Activated T-helper 9 cell treated with anti-CD3 and anti-CD28 coated beads, Interleukin-2, amount 50 U/mL, for 16 hours (primary cell): ENCODE results near the gene ENO4.

Source experiments
- DNase-seq: peaks from one replicate; pipeline ENCODE4 v3.0.0-alpha.2; 2020; ENCODE audit warnings: low read depth

ENO4 gene

GRCh38 chr10:116870949-116871348 is 21.6 kb downstream of the ENO4 start:
- DNase-seq = no peak

DNA sequence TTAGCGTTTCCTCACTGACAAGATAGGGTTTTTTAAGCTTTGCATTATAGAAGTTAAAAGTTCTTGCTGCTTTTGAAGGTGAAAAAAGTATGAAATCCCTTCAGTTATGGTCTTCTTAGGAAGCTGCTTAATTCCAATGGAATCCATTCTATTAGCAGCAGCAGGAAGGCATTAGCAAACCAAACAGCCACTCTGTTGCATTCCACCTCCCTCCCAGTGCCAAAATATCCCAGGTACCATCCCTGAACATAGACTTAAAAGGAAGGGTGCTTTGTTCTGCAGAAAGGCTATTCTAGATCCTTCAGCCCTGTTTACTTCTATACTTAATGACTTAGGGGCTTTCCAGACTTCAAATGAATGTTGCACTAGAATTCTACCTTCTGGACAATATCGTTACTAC is 23.8 kb downstream of the ENO4 start:
- no peak for DNase-seq

GRCh38 chr10:116875897-116876296 is 26.6 kb downstream of the ENO4 start:
- no peak for DNase-seq

DNA sequence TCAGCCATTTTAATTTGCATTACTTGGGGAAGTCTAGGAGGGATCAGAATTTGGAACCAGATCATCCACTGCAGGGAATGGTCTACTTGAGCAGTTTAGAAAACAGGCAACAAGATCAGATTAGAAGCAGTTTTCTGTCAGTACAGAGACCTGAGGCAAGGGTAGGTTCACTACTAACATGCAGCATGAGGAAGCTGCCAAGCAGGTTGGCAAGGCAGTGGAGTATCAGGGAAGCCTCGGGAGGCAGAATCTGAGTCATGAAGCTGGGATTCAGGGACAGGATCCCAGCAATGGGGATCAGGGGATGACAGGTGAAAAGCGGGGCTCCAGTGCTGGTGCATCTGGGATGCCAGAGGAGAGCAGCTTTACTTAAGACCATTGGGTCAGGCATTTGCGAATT is 28.1 kb downstream of the ENO4 start:
- no peak for DNase-seq

GRCh38 chr10:116878123-116878522 is 28.8 kb downstream of the ENO4 start:
- no peak for DNase-seq

- DNase-seq = no peak
These were observed 30.5 kb downstream of the ENO4 start for GRCh38 chr10:116879817-116880216.

GRCh38 chr10:116880716-116881482 is 31.6 kb downstream of the ENO4 start:
- no peak for DNase-seq

DNA sequence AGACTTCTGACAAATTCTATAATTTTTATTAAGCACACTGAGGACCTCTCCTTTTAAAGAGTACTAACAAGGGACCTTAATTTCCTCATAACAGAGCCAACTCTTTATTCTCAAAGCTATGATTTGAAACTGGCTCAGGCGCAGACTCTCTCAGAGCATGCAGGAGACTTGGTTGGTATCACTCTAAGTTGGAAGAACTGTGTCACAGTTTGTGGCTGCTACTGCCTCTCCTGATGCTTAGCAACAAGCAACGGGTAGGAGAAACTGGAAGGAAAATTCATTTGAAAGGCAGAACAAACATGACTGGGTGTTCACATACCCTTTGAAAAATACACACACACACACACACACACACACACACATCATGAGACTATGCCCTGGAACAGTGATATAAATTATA is 33.3 kb downstream of the ENO4 start:
- no peak for DNase-seq

- no peak for DNase-seq
These were observed 37.5 kb downstream of the ENO4 start for GRCh38 chr10:116886772-116887171.

DNA sequence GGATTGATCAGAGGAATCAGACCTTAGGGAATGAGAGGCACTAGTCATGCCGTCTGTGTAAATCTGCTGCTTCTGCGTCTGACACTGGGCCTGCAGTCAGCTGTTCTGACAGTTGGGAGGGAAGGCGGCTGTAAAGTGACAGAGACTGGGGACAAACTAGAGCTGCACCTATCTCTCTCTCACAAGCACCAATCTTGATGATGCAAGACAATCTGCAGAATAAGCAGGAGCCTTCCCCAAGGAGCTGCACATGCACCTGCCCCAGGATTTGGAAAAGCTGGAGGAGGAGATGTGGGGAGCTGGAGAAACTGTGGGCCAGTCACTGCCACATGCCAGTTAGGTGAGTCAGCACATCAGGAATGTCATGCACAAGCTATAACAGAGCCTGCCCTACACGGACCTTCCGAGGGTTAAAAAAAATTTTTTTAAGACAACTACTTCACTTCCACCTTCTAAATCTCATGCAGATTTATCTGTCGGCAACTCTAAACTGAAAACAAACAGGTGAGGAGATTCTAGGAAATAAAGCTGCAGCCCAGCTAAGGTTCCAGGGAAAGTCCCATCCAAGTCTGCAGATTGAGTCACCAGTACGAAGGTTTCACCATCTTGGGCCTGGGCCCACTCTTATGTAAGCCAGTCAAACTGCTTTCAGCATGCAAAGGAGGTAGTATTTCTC is 39.2 kb downstream of the ENO4 start:
- DNase-seq = no peak

- no peak for DNase-seq
These were observed 39.8 kb downstream of the ENO4 start for GRCh38 chr10:116889066-116889465.

- no peak for DNase-seq
These were observed 41.9 kb downstream of the ENO4 start for GRCh38 chr10:116891208-116891607.

DNA sequence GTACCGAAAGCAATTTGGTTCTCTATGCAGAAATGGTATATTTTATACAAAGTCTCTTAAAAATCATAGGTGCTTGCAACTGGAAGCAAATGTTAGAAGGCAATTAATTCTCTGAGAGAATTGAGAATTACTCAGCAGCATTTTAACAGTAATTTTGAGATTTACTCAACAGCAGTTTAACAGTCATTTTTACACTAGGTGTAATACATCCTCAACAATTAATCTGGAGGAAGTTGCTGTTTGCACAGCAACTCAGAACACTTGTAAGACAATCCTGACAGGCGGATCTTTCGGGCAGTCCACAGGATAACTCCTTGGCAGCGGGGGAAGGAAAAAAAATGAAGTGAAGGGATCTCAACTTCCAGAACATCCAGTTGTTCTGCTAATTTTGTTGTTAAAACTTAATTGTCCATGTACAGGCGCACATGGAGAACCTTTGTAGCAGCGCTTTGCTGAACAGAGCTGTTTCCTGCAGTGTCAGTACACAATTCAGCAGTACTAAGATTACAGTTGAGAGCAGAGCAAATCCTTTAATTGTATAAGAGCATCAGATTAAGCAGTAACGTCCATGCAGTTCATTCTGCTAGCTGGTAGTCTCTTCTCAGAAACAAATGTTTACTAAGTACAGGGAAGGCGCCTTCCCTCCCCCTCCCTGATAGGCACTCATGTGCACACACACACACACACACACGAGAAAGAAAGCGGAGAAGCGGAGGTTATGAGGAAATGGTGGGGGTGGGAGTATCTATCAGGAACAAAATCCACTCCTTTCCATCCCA is 43.8 kb downstream of the ENO4 start:
- DNase-seq = no peak

DNA sequence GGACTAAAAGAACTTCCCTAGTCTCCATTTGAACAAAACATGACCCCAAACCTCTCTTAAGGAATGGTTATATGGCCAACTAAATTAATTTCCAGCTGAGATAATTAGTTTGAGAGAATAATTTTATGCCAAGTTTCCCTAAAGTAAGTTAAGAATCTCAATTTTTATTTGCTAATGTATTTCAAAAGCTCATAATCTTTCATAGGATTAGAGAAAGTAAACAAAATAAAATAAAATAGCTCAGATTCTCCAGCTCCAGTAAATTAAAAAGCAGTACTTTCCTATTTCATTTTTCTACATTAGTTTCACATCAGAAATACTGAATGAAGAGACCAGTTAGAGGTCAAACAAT is 44.4 kb downstream of the ENO4 start:
- DNase-seq = no peak

DNA sequence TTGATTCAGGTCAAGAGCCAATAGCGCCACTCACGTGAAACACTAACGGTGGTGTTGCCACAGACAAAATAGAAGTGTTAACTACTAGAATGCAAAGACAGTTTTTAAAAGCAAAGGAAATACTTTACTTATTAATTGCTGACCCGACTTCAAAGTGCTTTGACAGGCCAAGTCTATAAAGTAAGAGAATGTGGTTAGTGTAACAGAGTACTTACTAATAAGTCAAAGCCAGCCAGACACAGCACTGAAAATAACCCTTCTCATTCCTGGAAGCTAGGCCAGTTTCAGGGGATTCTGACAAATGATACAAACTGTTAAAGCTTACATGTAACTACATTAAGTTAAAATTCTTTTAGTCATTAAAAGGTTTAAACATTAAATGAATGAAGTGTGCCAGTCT is 50.3 kb downstream of the ENO4 start:
- DNase-seq = no peak

- no peak for DNase-seq
These were observed 56.5 kb downstream of the ENO4 start for GRCh38 chr10:116905845-116906210.

- DNase-seq = no peak
These were observed 58.1 kb downstream of the ENO4 start for GRCh38 chr10:116907245-116907987.

GRCh38 chr10:116909307-116909706 is 60.0 kb downstream of the ENO4 start:
- no peak for DNase-seq

DNA sequence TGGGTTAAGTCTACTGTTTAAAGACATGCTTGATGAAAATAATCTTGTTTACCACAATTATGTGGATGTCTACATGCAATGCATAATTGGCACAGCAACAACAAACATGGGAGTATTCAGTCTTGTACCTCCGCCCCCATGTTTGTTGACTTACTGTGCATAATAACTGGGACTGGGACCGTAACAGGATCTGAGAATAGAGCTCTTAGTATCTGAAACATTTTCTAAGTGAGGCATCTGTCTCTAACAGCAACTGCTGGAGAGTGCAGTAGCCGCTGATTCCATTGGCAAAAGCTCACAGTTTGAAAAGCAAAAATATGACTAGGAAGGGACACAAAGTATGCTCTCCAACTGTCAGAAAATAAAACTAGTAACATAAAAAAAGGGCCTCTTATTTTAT is 61.6 kb downstream of the ENO4 start:
- DNase-seq = no peak

- DNase-seq = no peak
These were observed 62.9 kb downstream of the ENO4 start for GRCh38 chr10:116912162-116912561.

DNA sequence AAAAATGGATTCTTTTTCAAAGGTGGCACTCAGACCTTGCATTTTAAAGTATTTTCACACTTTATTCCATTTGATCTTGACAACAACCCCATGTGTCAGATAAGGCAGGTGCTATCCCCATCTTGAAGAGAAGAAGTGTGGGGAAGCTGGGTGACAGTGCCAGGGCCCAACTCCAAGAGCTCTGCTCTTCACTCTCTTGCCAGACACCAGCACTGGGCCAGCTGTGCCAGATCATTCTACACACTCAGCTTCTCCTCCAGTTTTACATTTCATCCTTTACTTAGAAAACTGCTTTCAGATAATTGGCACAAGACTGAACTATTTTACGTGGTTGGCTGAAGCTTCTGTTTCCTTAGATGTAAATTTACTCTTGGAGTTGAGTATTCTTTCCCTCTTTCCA is 64.4 kb downstream of the ENO4 start:
- DNase-seq = no peak

GRCh38 chr10:116915340-116915739 is 66.0 kb downstream of the ENO4 start:
- no peak for DNase-seq

DNA sequence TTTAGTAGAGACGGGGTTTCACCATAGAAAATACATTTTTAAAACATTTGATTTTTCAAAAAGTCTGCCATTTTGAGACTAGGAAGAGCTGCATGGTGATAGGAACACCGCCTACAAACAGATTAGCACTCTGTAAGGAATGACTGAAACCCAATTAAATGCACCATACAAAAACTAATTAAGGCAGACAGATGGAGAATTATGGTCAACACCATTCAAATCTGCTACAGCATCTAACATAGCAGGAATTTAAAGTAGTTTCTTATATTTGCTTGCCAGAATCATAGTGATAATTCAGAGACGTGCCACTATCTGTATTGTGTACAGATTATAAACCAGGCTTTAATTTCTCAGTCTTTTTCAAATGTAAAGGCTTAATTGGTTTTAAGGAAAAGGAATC is 68.2 kb downstream of the ENO4 start:
- no peak for DNase-seq
